HepG2 (cell line): Measurements from ENCODE around the gene CCBE1. TPM values are rescaled to one million over a fixed set of nuclear protein-coding genes. Genes with fewer than 3 reads are reported as not detected.

Experiments
- MYPOP ChIP-seq: sonication (generic); formaldehyde crosslinking; IDR thresholded peaks from 2 replicates; pipeline ENCODE4 v1.8.1; 2023; ENCODE audit warnings: mild to moderate bottlenecking, moderate library complexity, missing genetic modification reagents
- NFATC3 ChIP-seq: sonication (generic); formaldehyde crosslinking; IDR thresholded peaks from 2 replicates; pipeline ENCODE4 v1.5.1; 2020; ENCODE audit warnings: mild to moderate bottlenecking, missing genetic modification reagents
- SIN3A ChIP-seq: IDR thresholded peaks from 2 replicates; pipeline ENCODE4 v1.6.1; 2011; ENCODE audit warnings: low read depth, mild to moderate bottlenecking, control low read depth, low read length, borderline replicate concordance
- SOX13 ChIP-seq, 3 experiments: fragments of 450-650 bp in 1 of 3; sonication (generic) in 1 of 3; formaldehyde crosslinking in 1 of 3; IDR thresholded peaks in 2 of 3; conservative IDR thresholded peaks in 1 of 3; 2 replicates each; pipeline versions ENCODE4 v1.5.0 to v1.6.1; 2016 to 2020; ENCODE audit warnings: antibody characterized with exemption in 1 of 3, mild to moderate bottlenecking in 1 of 3, missing compliant biosample characterization in 1 of 3, missing genetic modification reagents in 1 of 3, moderate library complexity in 1 of 3
- WIZ ChIP-seq: sonication (generic); formaldehyde crosslinking; IDR thresholded peaks from 2 replicates; pipeline ENCODE4 v1.5.1; 2020; ENCODE audit warnings: mild to moderate bottlenecking, missing genetic modification reagents
- ZFP41 ChIP-seq: sonication (generic); formaldehyde crosslinking; IDR thresholded peaks from 2 replicates; pipeline ENCODE4 v1.4.0; 2020; ENCODE audit warnings: mild to moderate bottlenecking, missing genetic modification reagents, borderline replicate concordance
- ZNF256 ChIP-seq: sonication (generic); formaldehyde crosslinking; conservative IDR thresholded peaks from 2 replicates; pipeline ENCODE4 v1.4.0; 2020; ENCODE audit warnings: missing genetic modification reagents
- ZNF331 ChIP-seq: sonication (generic); formaldehyde crosslinking; IDR thresholded peaks from 2 replicates; pipeline ENCODE4 v1.4.0; 2020; ENCODE audit warnings: missing genetic modification reagents
- ZNF407 ChIP-seq: sonication (generic); formaldehyde crosslinking; IDR thresholded peaks from one replicate; pipeline ENCODE4 v1.5.1; 2020; ENCODE audit warnings: mild to moderate bottlenecking, missing genetic modification reagents; ENCODE audit errors: not compliant biosample characterization
- ZNF83 ChIP-seq: sonication (generic); formaldehyde crosslinking; IDR thresholded peaks from 2 replicates; pipeline ENCODE4 v1.4.0; 2020; ENCODE audit warnings: missing genetic modification reagents, mild to moderate bottlenecking, borderline replicate concordance
- polyA plus RNA-seq, 8 experiments: library from polyadenylated mRNA; depleted of rRNA in 3 of 8; stranded (reverse) in 7 of 8; unstranded in 1 of 8; fragments of >200 nt; fragmentation: Illumina TruSeq in 4 of 8; extraction: Trizol in 4 of 8; gene quantifications; 2 replicates each; pipeline versions ENCODE4 v1.2.1 to v1.2.3, GENCODE V29; 2011 to 2016; ENCODE audit warnings: low read depth in 4 of 8, missing spikeins in 1 of 8, mixed read lengths in 1 of 8; ENCODE audit not compliant: insufficient read depth in 1 of 8
- total RNA-seq, 5 experiments: library from RNA; depleted of rRNA; stranded (reverse); fragments of >200 nt; fragmentation: Illumina TruSeq; extraction: Trizol; gene quantifications; 2 replicates each; pipeline ENCODE4 v1.2.3, GENCODE V29; 2016; ENCODE audit warnings: low read depth in 1 of 5
- TF ChIP-seq, protein P1 (sequence below): sonication (generic); formaldehyde crosslinking; IDR thresholded peaks from 2 replicates; pipeline ENCODE4 v1.4.0; 2020; ENCODE audit warnings: missing genetic modification reagents
- TF ChIP-seq, protein P2 (sequence below): IDR thresholded peaks from 2 replicates; pipeline ENCODE4 v1.6.1; 2012; ENCODE audit warnings: low read depth, low read length, improper control_type of control experiment

CCBE1 gene
- total and polyA plus RNA-seq, 2 of the 13 experiments (the other 11 are each of a cell fraction or from before 2014, with no cell fraction given) = not detected

DNA sequence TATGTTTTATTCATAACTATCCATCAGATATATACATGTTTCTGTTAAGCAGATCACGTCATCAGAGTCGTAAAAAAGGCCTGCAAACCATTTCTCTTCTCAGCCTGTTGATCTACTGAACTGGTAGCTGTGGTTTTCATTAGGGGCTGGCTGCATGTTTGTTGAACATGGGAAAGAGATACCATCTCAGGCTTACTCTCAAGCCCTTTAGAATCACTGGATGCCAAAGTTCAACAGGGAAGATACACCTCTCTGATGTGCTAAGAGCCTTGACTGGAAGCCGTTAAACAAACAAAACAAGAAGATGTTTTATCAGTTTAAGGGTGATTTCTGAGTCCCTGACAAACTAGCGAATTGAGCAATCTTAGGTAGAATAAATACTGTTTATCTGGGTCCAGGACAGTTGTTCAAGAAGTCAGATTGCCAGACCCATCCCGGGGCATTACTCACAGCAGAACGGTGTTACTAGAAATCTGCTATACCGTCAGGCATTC, 243.7 kb downstream of the CCBE1 start (continued):
- no peak for TF ChIP-seq ZNF407 (CRISPR knock-in tag)
- TF ChIP-seq SIN3A = no peak
- TF ChIP-seq, protein P1, sequence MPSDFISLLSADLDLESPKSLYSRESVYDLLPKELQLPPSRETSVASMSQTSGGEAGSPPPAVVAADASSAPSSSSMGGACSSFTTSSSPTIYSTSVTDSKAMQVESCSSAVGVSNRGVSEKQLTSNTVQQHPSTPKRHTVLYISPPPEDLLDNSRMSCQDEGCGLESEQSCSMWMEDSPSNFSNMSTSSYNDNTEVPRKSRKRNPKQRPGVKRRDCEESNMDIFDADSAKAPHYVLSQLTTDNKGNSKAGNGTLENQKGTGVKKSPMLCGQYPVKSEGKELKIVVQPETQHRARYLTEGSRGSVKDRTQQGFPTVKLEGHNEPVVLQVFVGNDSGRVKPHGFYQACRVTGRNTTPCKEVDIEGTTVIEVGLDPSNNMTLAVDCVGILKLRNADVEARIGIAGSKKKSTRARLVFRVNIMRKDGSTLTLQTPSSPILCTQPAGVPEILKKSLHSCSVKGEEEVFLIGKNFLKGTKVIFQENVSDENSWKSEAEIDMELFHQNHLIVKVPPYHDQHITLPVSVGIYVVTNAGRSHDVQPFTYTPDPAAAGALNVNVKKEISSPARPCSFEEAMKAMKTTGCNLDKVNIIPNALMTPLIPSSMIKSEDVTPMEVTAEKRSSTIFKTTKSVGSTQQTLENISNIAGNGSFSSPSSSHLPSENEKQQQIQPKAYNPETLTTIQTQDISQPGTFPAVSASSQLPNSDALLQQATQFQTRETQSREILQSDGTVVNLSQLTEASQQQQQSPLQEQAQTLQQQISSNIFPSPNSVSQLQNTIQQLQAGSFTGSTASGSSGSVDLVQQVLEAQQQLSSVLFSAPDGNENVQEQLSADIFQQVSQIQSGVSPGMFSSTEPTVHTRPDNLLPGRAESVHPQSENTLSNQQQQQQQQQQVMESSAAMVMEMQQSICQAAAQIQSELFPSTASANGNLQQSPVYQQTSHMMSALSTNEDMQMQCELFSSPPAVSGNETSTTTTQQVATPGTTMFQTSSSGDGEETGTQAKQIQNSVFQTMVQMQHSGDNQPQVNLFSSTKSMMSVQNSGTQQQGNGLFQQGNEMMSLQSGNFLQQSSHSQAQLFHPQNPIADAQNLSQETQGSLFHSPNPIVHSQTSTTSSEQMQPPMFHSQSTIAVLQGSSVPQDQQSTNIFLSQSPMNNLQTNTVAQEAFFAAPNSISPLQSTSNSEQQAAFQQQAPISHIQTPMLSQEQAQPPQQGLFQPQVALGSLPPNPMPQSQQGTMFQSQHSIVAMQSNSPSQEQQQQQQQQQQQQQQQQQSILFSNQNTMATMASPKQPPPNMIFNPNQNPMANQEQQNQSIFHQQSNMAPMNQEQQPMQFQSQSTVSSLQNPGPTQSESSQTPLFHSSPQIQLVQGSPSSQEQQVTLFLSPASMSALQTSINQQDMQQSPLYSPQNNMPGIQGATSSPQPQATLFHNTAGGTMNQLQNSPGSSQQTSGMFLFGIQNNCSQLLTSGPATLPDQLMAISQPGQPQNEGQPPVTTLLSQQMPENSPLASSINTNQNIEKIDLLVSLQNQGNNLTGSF = no peak
- TF ChIP-seq SOX13 (IDR thresholded peaks at IDR 0.05) = peak; percentile 77
- peak in 1 of 2 experiments; percentile 93; a peak in 2 of 4 replicates for TF ChIP-seq SOX13 (CRISPR knock-in tag; conservative IDR thresholded peaks at IDR 0.05 in 1 of 2, IDR thresholded peaks at IDR 0.05 in 1 of 2)
- TF ChIP-seq ZNF83 (CRISPR knock-in tag) = no peak
- no peak for TF ChIP-seq NFATC3 (CRISPR knock-in tag)
- TF ChIP-seq, protein P2, sequence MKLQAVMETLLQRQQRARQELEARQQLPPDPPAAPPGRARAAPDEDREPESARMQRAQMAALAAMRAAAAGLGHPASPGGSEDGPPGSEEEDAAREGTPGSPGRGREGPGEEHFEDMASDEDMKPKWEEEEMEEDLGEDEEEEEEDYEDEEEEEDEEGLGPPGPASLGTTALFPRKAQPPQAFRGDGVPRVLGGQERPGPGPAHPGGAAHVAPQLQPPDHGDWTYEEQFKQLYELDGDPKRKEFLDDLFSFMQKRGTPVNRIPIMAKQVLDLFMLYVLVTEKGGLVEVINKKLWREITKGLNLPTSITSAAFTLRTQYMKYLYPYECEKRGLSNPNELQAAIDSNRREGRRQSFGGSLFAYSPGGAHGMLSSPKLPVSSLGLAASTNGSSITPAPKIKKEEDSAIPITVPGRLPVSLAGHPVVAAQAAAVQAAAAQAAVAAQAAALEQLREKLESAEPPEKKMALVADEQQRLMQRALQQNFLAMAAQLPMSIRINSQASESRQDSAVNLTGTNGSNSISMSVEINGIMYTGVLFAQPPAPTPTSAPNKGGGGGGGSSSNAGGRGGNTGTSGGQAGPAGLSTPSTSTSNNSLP = no peak
- no peak for TF ChIP-seq ZNF256 (CRISPR knock-in tag)
- no peak for TF ChIP-seq WIZ (CRISPR knock-in tag)
- peak; percentile 50; the same call in 1 of the 2 replicates for TF ChIP-seq MYPOP (CRISPR knock-in tag)
- TF ChIP-seq ZNF331 (CRISPR knock-in tag) = peak; percentile 85
- no peak for TF ChIP-seq ZFP41 (CRISPR knock-in tag)
